Uterus (tissue), 4 donors: ENCODE measurements around the gene CCNL1. TPM values are rescaled to one million over a fixed set of nuclear protein-coding genes. Genes with fewer than 3 reads are reported as not detected.
A peak's percentile ranks its signal among the peaks of the same experiment; 100 is the strongest.

ENCODE experiments used
- DNase-seq, 2 donors: peaks; one replicate each; pipeline ENCODE4 v3.0.0-alpha.2; 2019 to 2020
- H3K27ac ChIP-seq, 2 donors: fragments of 200-600 bp; sonication (generic); 1 replicate in 1 of 2; 2 replicates in 1 of 2; pipeline ENCODE4 v1.5.1; 2016 to 2018
- H3K27me3 ChIP-seq, 2 donors: fragments of 200-600 bp; sonication (generic); one replicate each; pipeline ENCODE4 v1.5.1; 2018 to 2019; ENCODE audit warnings: control low read depth in 1 of 2
- H3K36me3 ChIP-seq, 2 donors: fragments of 200-600 bp; sonication (generic); one replicate each; pipeline ENCODE4 v1.5.1; 2019; ENCODE audit warnings: control low read depth in 1 of 2
- H3K4me1 ChIP-seq, 2 donors: fragments of 200-600 bp; sonication (generic); one replicate each; pipeline ENCODE4 v1.5.1; 2018 to 2019; ENCODE audit warnings: control low read depth in 1 of 2
- H3K4me3 ChIP-seq, 2 donors: fragments of 200-600 bp; sonication (generic); 1 replicate in 1 of 2; 2 replicates in 1 of 2; pipeline ENCODE4 v1.5.1; 2018 to 2019; ENCODE audit warnings: mild to moderate bottlenecking in 1 of 2
- H3K9me3 ChIP-seq, 2 donors: fragments of 200-600 bp; sonication (generic); one replicate each; pipeline ENCODE4 v1.5.1; 2019; ENCODE audit warnings: control low read depth in 1 of 2
- POLR2A ChIP-seq, 2 donors: fragments of 450-650 bp; IDR thresholded peaks; one replicate each; pipeline ENCODE4 v1.6.1; 2016; ENCODE audit warnings: antibody characterized with exemption in 2 of 2, mild to moderate bottlenecking in 1 of 2, moderate library complexity in 1 of 2
- intact Hi-C: fragments of 100-400 bp; cut with DNase I; formaldehyde crosslinking; loops from one replicate; pipeline ENCODE4 v1.15.1; 2023; ENCODE audit warnings: low total_unique reads
- total RNA-seq, 4 donors: library from RNA; depleted of rRNA in 3 of 4; stranded (reverse); fragments of >200 nt in 3 of 4; gene quantifications; one replicate each; pipeline versions ENCODE4 v1.1.0 to v1.2.4, GENCODE V29; 2014 to 2023
- TF ChIP-seq, protein P1 (sequence below), 4 experiments: fragments of 200-600 bp in 2 of 4; fragments of 450-650 bp in 2 of 4; sonication (generic) in 2 of 4; IDR thresholded peaks; one replicate each; pipeline ENCODE4 v1.5.1; 2016 to 2019; ENCODE audit warnings: antibody characterized with exemption in 4 of 4, mild to moderate bottlenecking in 2 of 4, moderate library complexity in 1 of 4
- donor health status: DM: yes; HTN: yes; CAD: no.

The CCNL1 gene
- total RNA-seq, 4 donors from 2014 or later = 100 to 252 (median 155) TPM

DNA sequence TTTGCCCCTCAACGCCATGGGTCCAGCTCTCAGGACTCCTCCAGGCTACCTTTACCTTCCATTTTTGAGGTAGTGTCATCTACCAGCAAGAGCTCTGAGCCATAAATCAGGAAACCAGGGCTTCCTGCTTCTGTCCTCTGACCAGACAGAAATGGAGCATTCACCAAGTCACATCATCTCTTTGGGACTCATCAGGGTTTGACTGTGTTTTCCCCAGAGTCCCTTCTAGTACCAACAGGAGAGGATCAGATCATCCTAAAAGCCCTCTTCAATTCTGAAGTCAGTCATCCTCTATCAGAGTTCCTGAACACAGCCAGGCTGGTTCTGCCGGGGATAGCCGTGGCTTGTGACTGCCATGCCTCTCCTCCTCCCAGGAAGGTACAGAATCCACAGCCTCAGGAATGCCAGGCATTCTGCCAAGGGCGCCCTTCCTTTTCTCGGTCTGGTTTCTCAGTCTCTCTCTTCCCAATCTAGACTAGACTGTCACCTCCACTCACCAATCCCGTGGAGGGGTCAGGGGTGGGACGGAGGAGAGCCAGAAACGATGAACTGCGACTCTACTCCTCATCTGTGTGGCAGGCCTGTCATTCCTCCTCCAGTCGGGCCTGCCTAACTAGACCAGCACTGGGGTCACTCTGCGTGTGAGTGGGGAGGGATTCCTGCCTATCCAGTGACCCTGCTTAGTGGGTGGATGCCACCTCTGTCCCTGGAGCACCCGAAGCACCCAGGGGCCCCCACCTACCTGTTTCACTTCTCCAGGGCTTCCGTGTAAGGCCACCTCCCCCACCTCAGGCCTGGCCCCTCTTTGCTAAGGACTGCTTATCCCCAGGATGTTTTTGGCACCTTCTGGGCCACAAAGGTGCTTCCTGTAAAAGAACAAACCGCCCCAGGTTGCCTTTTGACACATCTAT, 30.9 kb downstream of the CCNL1 start:
- H3K4me1 ChIP-seq = peaks cover 8 to 22% of the 10 kb centered on the region in 2 donors
- no peaks in the 10 kb centered on the region for H3K36me3 ChIP-seq
- intact Hi-C loops = no loop called here
- TF ChIP-seq POLR2A (IDR thresholded peaks at IDR 0.05) = no peak
- TF ChIP-seq, protein P1, sequence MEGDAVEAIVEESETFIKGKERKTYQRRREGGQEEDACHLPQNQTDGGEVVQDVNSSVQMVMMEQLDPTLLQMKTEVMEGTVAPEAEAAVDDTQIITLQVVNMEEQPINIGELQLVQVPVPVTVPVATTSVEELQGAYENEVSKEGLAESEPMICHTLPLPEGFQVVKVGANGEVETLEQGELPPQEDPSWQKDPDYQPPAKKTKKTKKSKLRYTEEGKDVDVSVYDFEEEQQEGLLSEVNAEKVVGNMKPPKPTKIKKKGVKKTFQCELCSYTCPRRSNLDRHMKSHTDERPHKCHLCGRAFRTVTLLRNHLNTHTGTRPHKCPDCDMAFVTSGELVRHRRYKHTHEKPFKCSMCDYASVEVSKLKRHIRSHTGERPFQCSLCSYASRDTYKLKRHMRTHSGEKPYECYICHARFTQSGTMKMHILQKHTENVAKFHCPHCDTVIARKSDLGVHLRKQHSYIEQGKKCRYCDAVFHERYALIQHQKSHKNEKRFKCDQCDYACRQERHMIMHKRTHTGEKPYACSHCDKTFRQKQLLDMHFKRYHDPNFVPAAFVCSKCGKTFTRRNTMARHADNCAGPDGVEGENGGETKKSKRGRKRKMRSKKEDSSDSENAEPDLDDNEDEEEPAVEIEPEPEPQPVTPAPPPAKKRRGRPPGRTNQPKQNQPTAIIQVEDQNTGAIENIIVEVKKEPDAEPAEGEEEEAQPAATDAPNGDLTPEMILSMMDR (IDR thresholded peaks at IDR 0.05) = no peak
- H3K9me3 ChIP-seq = no peaks in the 10 kb centered on the region
- DNase-seq = peak in 1 of 2 donors; percentile 36
- H3K4me3 ChIP-seq = no peak overlapping the region
- H3K27ac ChIP-seq = peak overlapping the region; percentile 86 to 88
- no peaks in the 10 kb centered on the region for H3K27me3 ChIP-seq

DNA sequence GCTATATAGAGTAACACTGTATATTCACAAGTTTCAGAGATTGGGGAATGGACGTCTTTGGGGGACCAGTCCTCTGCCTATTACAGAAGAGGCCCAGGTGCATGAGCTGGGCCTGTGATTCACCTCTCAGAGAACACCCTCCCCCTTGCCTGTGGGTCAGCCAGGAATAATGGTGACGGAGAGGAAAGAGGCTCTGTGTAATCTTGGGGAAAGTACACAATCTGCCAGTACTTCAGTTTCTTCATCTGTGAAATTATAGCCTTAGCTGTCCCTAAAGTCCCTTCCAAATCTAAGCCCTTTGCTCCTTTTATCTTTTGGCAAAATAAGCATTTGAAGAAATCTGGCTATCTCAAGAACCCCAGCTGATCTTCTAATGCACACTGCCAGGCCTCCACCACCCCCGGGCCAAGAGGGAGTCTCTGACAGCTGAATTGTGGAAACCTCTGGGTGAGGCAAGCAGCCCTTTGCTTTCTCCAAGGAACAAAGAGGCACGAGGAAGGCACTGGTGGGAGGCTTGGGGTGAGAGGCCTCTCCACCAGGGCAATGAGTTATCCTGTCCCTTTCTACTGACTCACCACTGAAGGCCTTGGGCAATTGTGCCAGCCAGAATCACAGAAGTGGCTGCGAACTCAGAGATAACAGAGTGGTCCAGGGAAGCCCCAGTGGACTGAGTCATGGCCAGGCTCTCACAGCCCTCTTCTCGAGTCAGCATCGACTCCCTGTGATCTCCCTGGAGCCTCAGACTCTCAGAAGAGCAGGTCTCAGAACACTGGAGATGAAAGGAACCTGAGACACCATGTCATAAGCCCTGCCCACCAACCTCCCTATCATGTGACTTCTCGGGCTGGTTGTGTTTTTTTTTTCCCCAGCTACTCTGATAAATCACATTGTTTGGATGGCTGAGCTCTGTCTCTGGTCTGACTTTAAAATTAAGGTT, 31.8 kb downstream of the CCNL1 start:
- DNase-seq = peak; percentile 78 to 79
- TF ChIP-seq POLR2A (IDR thresholded peaks at IDR 0.05) = no peak
- TF ChIP-seq, protein P1 (IDR thresholded peaks at IDR 0.05) = no peak
- intact Hi-C loops = no loop called here
- H3K27me3 ChIP-seq = no peaks in the 10 kb centered on the region
- H3K27ac ChIP-seq = peak overlapping the region; percentile 86 to 88
- no peaks in the 10 kb centered on the region for H3K9me3 ChIP-seq
- no peak overlapping the region for H3K4me3 ChIP-seq
- H3K4me1 ChIP-seq = peaks cover 8 to 22% of the 10 kb centered on the region in 2 donors
- no peaks in the 10 kb centered on the region for H3K36me3 ChIP-seq

- no peak overlapping the region for H3K4me3 ChIP-seq
- no peaks in the 10 kb centered on the region for H3K36me3 ChIP-seq
- no peak for TF ChIP-seq POLR2A (IDR thresholded peaks at IDR 0.05)
- TF ChIP-seq, protein P1 (IDR thresholded peaks at IDR 0.05) = no peak
- intact Hi-C loops = no loop called here
- DNase-seq = no peak
- no peaks in the 10 kb centered on the region for H3K9me3 ChIP-seq
- no peaks in the 10 kb centered on the region for H3K27me3 ChIP-seq
- H3K4me1 ChIP-seq = peaks cover 8 to 22% of the 10 kb centered on the region in 2 donors
- H3K27ac ChIP-seq = peak overlapping the region; percentile 86 to 88
Observed at GRCh38 chr3:157127268-157127667, 32.7 kb downstream of the CCNL1 start.

GRCh38 chr3:157126365-157126764, 33.6 kb downstream of the CCNL1 start:
- intact Hi-C loops = no loop called here
- Histone ChIP-seq H3K9me3 (no peaks in the 10 kb centered on the region), H3K27ac (peak overlapping the region in 1 of 2 donors; percentile 88)

More at GRCh38 chr3:157126365-157126764, 33.6 kb downstream of the CCNL1 start:
- no peak overlapping the region for H3K4me3 ChIP-seq
- H3K36me3 ChIP-seq = no peaks in the 10 kb centered on the region
- no peak for DNase-seq
- H3K4me1 ChIP-seq = peaks cover 8 to 22% of the 10 kb centered on the region in 2 donors
- TF ChIP-seq, protein P1 (IDR thresholded peaks at IDR 0.05) = no peak
- TF ChIP-seq POLR2A (IDR thresholded peaks at IDR 0.05) = no peak
- no peaks in the 10 kb centered on the region for H3K27me3 ChIP-seq
